ENCODE results near the gene ARHGEF16. TPM values are rescaled to one million over a fixed set of nuclear protein-coding genes. Genes with fewer than 3 reads are reported as not detected.

Gene ARHGEF16
- total and polyA plus RNA-seq, 2 donors from 2014 or later: 15.5 to 39.3 TPM

- no peak for TF ChIP-seq CTCF (IDR thresholded peaks at IDR 0.05; ENCODE audit: borderline replicate concordance, extremely low read depth, insufficient read depth)
- no peak for FAIRE-seq
- H3K4me1 ChIP-seq (ENCODE audit: control insufficient read depth in 2 of 3, insufficient read depth in 2 of 3, low read depth in 1 of 3, low read length in 3 of 3): peaks cover 0 to 33% (median 12%) of the 10 kb centered on the region in 3 donors
- no peaks in the 10 kb centered on the region for H3K27me3 ChIP-seq (ENCODE audit: control insufficient read depth, insufficient read depth, low read length)
- H3K4me3 ChIP-seq (ENCODE audit: low read length in 3 of 3): no peak overlapping the region
- peak overlapping the region in 1 of 3 donors; percentile 48 for H3K9ac ChIP-seq (ENCODE audit: low read length in 3 of 3)
- DNase-seq: no peak
- no peak overlapping the region for H3K27ac ChIP-seq (ENCODE audit: low read depth in 2 of 2, low read length in 2 of 2)
- H3K36me3 ChIP-seq (ENCODE audit: control insufficient read depth in 2 of 3, insufficient read depth in 3 of 3, low read length in 3 of 3): no peaks in the 10 kb centered on the region
- intact Hi-C loops (cut with DNase I): no loop called here
- H3K9me3 ChIP-seq (ENCODE audit: control insufficient read depth in 2 of 3, insufficient read depth in 1 of 3, low read length in 3 of 3): no peaks in the 10 kb centered on the region
Measured at GRCh38 chr1:3452866-3453175, 1.6 kb upstream of the ARHGEF16 start.

GRCh38 chr1:3453203-3453761, 1.2 kb upstream of the ARHGEF16 start:
- Histone ChIP-seq H3K4me1 (ENCODE audit: control insufficient read depth in 2 of 3, insufficient read depth in 2 of 3, low read depth in 1 of 3, low read length in 3 of 3) (peaks cover 0 to 38% (median 16%) of the 10 kb centered on the region in 3 donors), H3K27ac (ENCODE audit: low read depth in 2 of 2, low read length in 2 of 2) (peak overlapping the region in 1 of 2 donors; percentile 80), H3K27me3 (ENCODE audit: control insufficient read depth, insufficient read depth, low read length) (no peaks in the 10 kb centered on the region), H3K9ac (ENCODE audit: low read length in 3 of 3) (peak overlapping the region in 1 of 3 donors; percentile 78), H3K9me3 (ENCODE audit: control insufficient read depth in 2 of 3, insufficient read depth in 1 of 3, low read length in 3 of 3) (no peaks in the 10 kb centered on the region), H3K36me3 (ENCODE audit: control insufficient read depth in 2 of 3, insufficient read depth in 3 of 3, low read length in 3 of 3) (no peaks in the 10 kb centered on the region), H3K4me3 (ENCODE audit: low read length in 3 of 3) (no peak overlapping the region)
- intact Hi-C loops (cut with DNase I): no loop called here
- peak; percentile 79 to 93 (median 86) for DNase-seq
- peak; percentile 97 for TF ChIP-seq CTCF (IDR thresholded peaks at IDR 0.05; ENCODE audit: borderline replicate concordance, extremely low read depth, insufficient read depth)
- no peak for FAIRE-seq

- peaks cover 0 to 47% (median 33%) of the 10 kb centered on the region in 3 donors for H3K4me1 ChIP-seq (ENCODE audit: control insufficient read depth in 2 of 3, insufficient read depth in 2 of 3, low read depth in 1 of 3, low read length in 3 of 3)
- no peaks in the 10 kb centered on the region for H3K36me3 ChIP-seq (ENCODE audit: control insufficient read depth in 2 of 3, insufficient read depth in 3 of 3, low read length in 3 of 3)
- H3K9me3 ChIP-seq (ENCODE audit: control insufficient read depth in 2 of 3, insufficient read depth in 1 of 3, low read length in 3 of 3): no peaks in the 10 kb centered on the region
- H3K9ac ChIP-seq (ENCODE audit: low read length in 3 of 3): peak overlapping the region in 1 of 3 donors; percentile 69
- no peaks in the 10 kb centered on the region for H3K27me3 ChIP-seq (ENCODE audit: control insufficient read depth, insufficient read depth, low read length)
- intact Hi-C loops (cut with DNase I): no loop called here
- TF ChIP-seq CTCF (IDR thresholded peaks at IDR 0.05; ENCODE audit: borderline replicate concordance, extremely low read depth, insufficient read depth): no peak
- peak; percentile 58 to 87 (median 83) for DNase-seq
- peak overlapping the region; percentile 57 to 74 for H3K27ac ChIP-seq (ENCODE audit: low read depth in 2 of 2, low read length in 2 of 2)
- H3K4me3 ChIP-seq (ENCODE audit: low read length in 3 of 3): peak overlapping the region; percentile 6 to 55 (median 16)
- FAIRE-seq: no peak
Measured at GRCh38 chr1:3454811-3455618, 550 bp downstream of the ARHGEF16 start.
